H54 (cell line): ENCODE results near the gene JMJD4.
A peak's percentile ranks its signal among the peaks of the same experiment; 100 is the strongest.

Experiments used
- DNase-seq: peaks from one replicate; pipeline ENCODE4 v3.0.0; 2011; ENCODE audit warnings: low spot score, mixed read lengths; ENCODE audit not compliant: insufficient read length
- FAIRE-seq: peaks from 3 replicates; lab custom pipeline; 2011; peaks lifted over from hg19 to GRCh38; lab: Jason Lieb, UNC
- POLR2A ChIP-seq: IDR thresholded peaks from 2 replicates; pipeline ENCODE4 v1.6.1; 2011; ENCODE audit warnings: low read depth, mild to moderate bottlenecking, low read length

The JMJD4 gene

GRCh38 chr1:227765261-227766014, 30.3 kb upstream of the JMJD4 start:
- DNase-seq (no peak), FAIRE-seq (no peak)
- TF ChIP-seq POLR2A = no peak

GRCh38 chr1:227764019-227764391, 28.9 kb upstream of the JMJD4 start:
- FAIRE-seq (no peak), DNase-seq (no peak)
- TF ChIP-seq POLR2A = no peak

- no peak for TF ChIP-seq POLR2A
- FAIRE-seq = no peak
Observed at GRCh38 chr1:227763246-227764018, 28.3 kb upstream of the JMJD4 start.

GRCh38 chr1:227762231-227762911, 27.3 kb upstream of the JMJD4 start:
- FAIRE-seq = no peak

More at GRCh38 chr1:227763246-227764018, 28.3 kb upstream of the JMJD4 start:
- no peak for DNase-seq

GRCh38 chr1:227761621-227762230, 26.6 kb upstream of the JMJD4 start:
- FAIRE-seq (no peak), DNase-seq (no peak)
- TF ChIP-seq POLR2A = no peak

More at GRCh38 chr1:227762231-227762911, 27.3 kb upstream of the JMJD4 start:
- peak; percentile 91 for DNase-seq
- TF ChIP-seq POLR2A = no peak

GRCh38 chr1:227760377-227760776, 25.3 kb upstream of the JMJD4 start:
- FAIRE-seq = no peak
- no peak for TF ChIP-seq POLR2A
- DNase-seq = no peak

- no peak for TF ChIP-seq POLR2A
- peak; percentile 15 for FAIRE-seq
- DNase-seq = peak; percentile 90
Observed at GRCh38 chr1:227759341-227760300, 24.5 kb upstream of the JMJD4 start.

GRCh38 chr1:227758366-227758765, 23.3 kb upstream of the JMJD4 start:
- TF ChIP-seq POLR2A = no peak
- DNase-seq (no peak), FAIRE-seq (no peak)

- FAIRE-seq = no peak
- DNase-seq = no peak
Observed at GRCh38 chr1:227757781-227758180, 22.7 kb upstream of the JMJD4 start.

GRCh38 chr1:227756172-227756959, 21.3 kb upstream of the JMJD4 start:
- no peak for TF ChIP-seq POLR2A
- DNase-seq (no peak), FAIRE-seq (no peak)

More at GRCh38 chr1:227757781-227758180, 22.7 kb upstream of the JMJD4 start:
- TF ChIP-seq POLR2A = no peak

- DNase-seq (no peak), FAIRE-seq (no peak)
- TF ChIP-seq POLR2A = no peak
Observed at GRCh38 chr1:227754958-227755357, 19.9 kb upstream of the JMJD4 start.
